Glutamatergic neuron (in vitro differentiated cells): ENCODE results near the gene BCL2. TPM values are rescaled to one million over a fixed set of nuclear protein-coding genes. Genes with fewer than 3 reads are reported as not detected.

Experiments
- DNase-seq: peaks from one replicate; pipeline ENCODE4 v3.0.0; 2022
- H3K27ac Mint-ChIP-seq: one replicate; pipeline ENCODE4 v1.8.0; 2020; ENCODE audit warnings: mild to moderate bottlenecking, mixed read lengths, inconsistent platforms; ENCODE audit not compliant: unreplicated experiment
- H3K27me3 Mint-ChIP-seq: one replicate; pipeline ENCODE4 v1.8.0; 2020; ENCODE audit warnings: mild to moderate bottlenecking, moderate library complexity, mixed read lengths, inconsistent platforms; ENCODE audit not compliant: unreplicated experiment
- H3K36me3 Mint-ChIP-seq: one replicate; pipeline ENCODE4 v1.8.0; 2020; ENCODE audit warnings: mild to moderate bottlenecking, mixed read lengths, inconsistent platforms; ENCODE audit not compliant: unreplicated experiment
- H3K4me1 Mint-ChIP-seq: one replicate; pipeline ENCODE4 v1.8.0; 2020; ENCODE audit warnings: mild to moderate bottlenecking, low read depth, mixed read lengths, inconsistent platforms; ENCODE audit not compliant: unreplicated experiment
- H3K4me3 Mint-ChIP-seq: one replicate; pipeline ENCODE4 v1.8.0; 2020; ENCODE audit warnings: mild to moderate bottlenecking, mixed read lengths, inconsistent platforms; ENCODE audit not compliant: unreplicated experiment
- H3K9me3 Mint-ChIP-seq: one replicate; pipeline ENCODE4 v1.8.0; 2020; ENCODE audit warnings: mild to moderate bottlenecking, moderate library complexity, mixed read lengths, inconsistent platforms; ENCODE audit not compliant: unreplicated experiment
- CTCF ChIP-seq: fragments of 200-600 bp; sonication (generic); IDR thresholded peaks from one replicate; pipeline ENCODE4 v1.5.0; 2021; ENCODE audit not compliant: partially characterized antibody, unreplicated experiment
- total RNA-seq: library from RNA; stranded (reverse); fragmentation: NEBNext Ultra II Directional; extraction: Animal tissue kit (Norgen Biotek cat#: 25700); gene quantifications from one replicate; pipeline ENCODE4 v1.2.1, GENCODE V29; 2021; ENCODE audit not compliant: unreplicated experiment

The BCL2 gene
- total RNA-seq, 1 donor from 2014 or later: 6.8 TPM

- no peak for DNase-seq
- Mint-ChIP-seq H3K27me3 (peaks cover 2% of the 10 kb centered on the region), H3K4me3 (no peak overlapping the region), H3K4me1 (peaks cover 2% of the 10 kb centered on the region), H3K27ac (no peak overlapping the region), H3K36me3 (no peaks in the 10 kb centered on the region), H3K9me3 (peaks cover 2% of the 10 kb centered on the region)
- no peak for TF ChIP-seq CTCF
Measured at GRCh38 chr18:63088262-63088661, 231.3 kb downstream of the BCL2 start.

GRCh38 chr18:63087421-63088230 lies 231.9 kb downstream of the BCL2 start:
- TF ChIP-seq CTCF: no peak
- H3K4me1 Mint-ChIP-seq: peaks cover 2% of the 10 kb centered on the region

GRCh38 chr18:63085611-63086010 lies 234.0 kb downstream of the BCL2 start:
- no peak overlapping the region for H3K4me3 Mint-ChIP-seq
- no peaks in the 10 kb centered on the region for H3K36me3 Mint-ChIP-seq
- H3K27me3 Mint-ChIP-seq: no peaks in the 10 kb centered on the region
- no peak overlapping the region for H3K27ac Mint-ChIP-seq
- TF ChIP-seq CTCF: no peak
- no peaks in the 10 kb centered on the region for H3K9me3 Mint-ChIP-seq
- H3K4me1 Mint-ChIP-seq: peaks cover 2% of the 10 kb centered on the region
- DNase-seq: no peak

More at GRCh38 chr18:63087421-63088230, 231.9 kb downstream of the BCL2 start:
- H3K9me3 Mint-ChIP-seq: peaks cover under 1% of the 10 kb centered on the region
- H3K4me3 Mint-ChIP-seq: no peak overlapping the region
- H3K27me3 Mint-ChIP-seq: peaks cover under 1% of the 10 kb centered on the region
- no peak overlapping the region for H3K27ac Mint-ChIP-seq
- no peaks in the 10 kb centered on the region for H3K36me3 Mint-ChIP-seq
- no peak for DNase-seq

- TF ChIP-seq CTCF: no peak
- no peak for DNase-seq
- H3K27me3 Mint-ChIP-seq: no peaks in the 10 kb centered on the region
- peaks cover 2% of the 10 kb centered on the region for H3K4me1 Mint-ChIP-seq
- H3K9me3 Mint-ChIP-seq: peaks cover 1% of the 10 kb centered on the region
- no peak overlapping the region for H3K4me3 Mint-ChIP-seq
- H3K36me3 Mint-ChIP-seq: peaks cover 6% of the 10 kb centered on the region
- H3K27ac Mint-ChIP-seq: no peak overlapping the region
Measured at GRCh38 chr18:63084219-63084618, 235.3 kb downstream of the BCL2 start.

- DNase-seq: no peak
- Mint-ChIP-seq H3K4me1 (peaks cover 2% of the 10 kb centered on the region), H3K4me3 (no peak overlapping the region), H3K9me3 (peaks cover 1% of the 10 kb centered on the region), H3K36me3 (peaks cover 6% of the 10 kb centered on the region), H3K27me3 (no peaks in the 10 kb centered on the region), H3K27ac (no peak overlapping the region)
- TF ChIP-seq CTCF: no peak
Measured at GRCh38 chr18:63083555-63083954, 236.0 kb downstream of the BCL2 start.
